ENCODE measurements around the gene ENDOU.
A peak's percentile ranks its signal among the peaks of the same experiment; 100 is the strongest.

The ENDOU gene

GRCh38 chr12:47725091-47725772, at the start of gene ENDOU:
Gene ENDOU, minus strand, starts transcription at chr12:47725490. Its CDS starts 77 bp downstream, at chr12:47725413.
- no peak within 1 kb of the TSS for H3K4me3 ChIP-seq (ENCODE audit: low read length)
- H3K27me3 ChIP-seq (ENCODE audit: control insufficient read depth, insufficient read depth, low read length): no peaks in the 10 kb centered on the region
- H3K9me3 ChIP-seq (ENCODE audit: control insufficient read depth, low read length): no peaks in the 10 kb centered on the region
- H3K4me1 ChIP-seq (ENCODE audit: control insufficient read depth, insufficient read depth, low read length): peaks cover 14% of the 10 kb centered on the region
- H3K9ac ChIP-seq (ENCODE audit: low read length): no peak within 1 kb of the TSS
- no peaks in the 10 kb centered on the region for H3K36me3 ChIP-seq (ENCODE audit: control insufficient read depth, insufficient read depth, low read length)

GRCh38 chr12:47774663-47775062, 49.4 kb upstream of the ENDOU start:
- peaks cover 38% of the 10 kb centered on the region for H3K4me1 ChIP-seq (ENCODE audit: control insufficient read depth, insufficient read depth, low read length)
- H3K27me3 ChIP-seq (ENCODE audit: control insufficient read depth, insufficient read depth, low read length): no peaks in the 10 kb centered on the region
- peak overlapping the region; percentile 37 for H3K9ac ChIP-seq (ENCODE audit: low read length)
- no peaks in the 10 kb centered on the region for H3K36me3 ChIP-seq (ENCODE audit: control insufficient read depth, insufficient read depth, low read length)
- H3K4me3 ChIP-seq (ENCODE audit: low read length): no peak overlapping the region
- no peaks in the 10 kb centered on the region for H3K9me3 ChIP-seq (ENCODE audit: control insufficient read depth, low read length)

GRCh38 chr12:47773858-47774580, 48.7 kb upstream of the ENDOU start:
- H3K4me3 ChIP-seq (ENCODE audit: low read length): peak overlapping the region; percentile 39
- no peaks in the 10 kb centered on the region for H3K36me3 ChIP-seq (ENCODE audit: control insufficient read depth, insufficient read depth, low read length)
- no peaks in the 10 kb centered on the region for H3K9me3 ChIP-seq (ENCODE audit: control insufficient read depth, low read length)
- H3K9ac ChIP-seq (ENCODE audit: low read length): peak overlapping the region; percentile 71
- H3K4me1 ChIP-seq (ENCODE audit: control insufficient read depth, insufficient read depth, low read length): peaks cover 38% of the 10 kb centered on the region
- no peaks in the 10 kb centered on the region for H3K27me3 ChIP-seq (ENCODE audit: control insufficient read depth, insufficient read depth, low read length)

GRCh38 chr12:47773062-47773857, 48.0 kb upstream of the ENDOU start, which contains the start of gene SLC48A1:
Gene SLC48A1, plus strand, starts transcription at chr12:47773238. Its CDS starts 67 bp downstream, at chr12:47773305.
- peak within 1 kb of the TSS; percentile 77 for H3K9ac ChIP-seq (ENCODE audit: low read length)
- H3K36me3 ChIP-seq (ENCODE audit: control insufficient read depth, insufficient read depth, low read length): no peaks in the 10 kb centered on the region
- H3K27me3 ChIP-seq (ENCODE audit: control insufficient read depth, insufficient read depth, low read length): no peaks in the 10 kb centered on the region
- no peaks in the 10 kb centered on the region for H3K9me3 ChIP-seq (ENCODE audit: control insufficient read depth, low read length)
- peak within 1 kb of the TSS; percentile 39 for H3K4me3 ChIP-seq (ENCODE audit: low read length)
- peaks cover 36% of the 10 kb centered on the region for H3K4me1 ChIP-seq (ENCODE audit: control insufficient read depth, insufficient read depth, low read length)

GRCh38 chr12:47772738-47773061, 47.4 kb upstream of the ENDOU start:
- Histone ChIP-seq H3K4me1 (ENCODE audit: control insufficient read depth, insufficient read depth, low read length) (peaks cover 30% of the 10 kb centered on the region), H3K9ac (ENCODE audit: low read length) (peak overlapping the region; percentile 77), H3K36me3 (ENCODE audit: control insufficient read depth, insufficient read depth, low read length) (no peaks in the 10 kb centered on the region), H3K9me3 (ENCODE audit: control insufficient read depth, low read length) (no peaks in the 10 kb centered on the region), H3K4me3 (ENCODE audit: low read length) (no peak overlapping the region), H3K27me3 (ENCODE audit: control insufficient read depth, insufficient read depth, low read length) (no peaks in the 10 kb centered on the region)

- H3K4me1 ChIP-seq (ENCODE audit: control insufficient read depth, insufficient read depth, low read length): peaks cover 25% of the 10 kb centered on the region
- H3K9me3 ChIP-seq (ENCODE audit: control insufficient read depth, low read length): no peaks in the 10 kb centered on the region
- no peaks in the 10 kb centered on the region for H3K27me3 ChIP-seq (ENCODE audit: control insufficient read depth, insufficient read depth, low read length)
- H3K9ac ChIP-seq (ENCODE audit: low read length): peak overlapping the region; percentile 77
- no peak overlapping the region for H3K4me3 ChIP-seq (ENCODE audit: low read length)
- no peaks in the 10 kb centered on the region for H3K36me3 ChIP-seq (ENCODE audit: control insufficient read depth, insufficient read depth, low read length)
These were observed 46.9 kb upstream of the ENDOU start for GRCh38 chr12:47772094-47772660.

- Histone ChIP-seq H3K9ac (ENCODE audit: low read length) (no peak overlapping the region), H3K27me3 (ENCODE audit: control insufficient read depth, insufficient read depth, low read length) (no peaks in the 10 kb centered on the region), H3K36me3 (ENCODE audit: control insufficient read depth, insufficient read depth, low read length) (no peaks in the 10 kb centered on the region), H3K9me3 (ENCODE audit: control insufficient read depth, low read length) (no peaks in the 10 kb centered on the region), H3K4me3 (ENCODE audit: low read length) (no peak overlapping the region), H3K4me1 (ENCODE audit: control insufficient read depth, insufficient read depth, low read length) (peaks cover 22% of the 10 kb centered on the region)
These were observed 46.0 kb upstream of the ENDOU start for GRCh38 chr12:47771304-47771703.

- Histone ChIP-seq H3K4me3 (ENCODE audit: low read length) (no peak overlapping the region), H3K36me3 (ENCODE audit: control insufficient read depth, insufficient read depth, low read length) (no peaks in the 10 kb centered on the region), H3K9ac (ENCODE audit: low read length) (no peak overlapping the region), H3K9me3 (ENCODE audit: control insufficient read depth, low read length) (no peaks in the 10 kb centered on the region), H3K4me1 (ENCODE audit: control insufficient read depth, insufficient read depth, low read length) (peaks cover 16% of the 10 kb centered on the region), H3K27me3 (ENCODE audit: control insufficient read depth, insufficient read depth, low read length) (no peaks in the 10 kb centered on the region)
These were observed 44.9 kb upstream of the ENDOU start for GRCh38 chr12:47770086-47770726.

GRCh38 chr12:47769234-47770085, 44.2 kb upstream of the ENDOU start:
- peaks cover 9% of the 10 kb centered on the region for H3K4me1 ChIP-seq (ENCODE audit: control insufficient read depth, insufficient read depth, low read length)
- H3K9me3 ChIP-seq (ENCODE audit: control insufficient read depth, low read length): no peaks in the 10 kb centered on the region
- H3K27me3 ChIP-seq (ENCODE audit: control insufficient read depth, insufficient read depth, low read length): no peaks in the 10 kb centered on the region
- no peak overlapping the region for H3K9ac ChIP-seq (ENCODE audit: low read length)
- H3K36me3 ChIP-seq (ENCODE audit: control insufficient read depth, insufficient read depth, low read length): no peaks in the 10 kb centered on the region
- no peak overlapping the region for H3K4me3 ChIP-seq (ENCODE audit: low read length)

- Histone ChIP-seq H3K9ac (ENCODE audit: low read length) (no peak overlapping the region), H3K9me3 (ENCODE audit: control insufficient read depth, low read length) (no peaks in the 10 kb centered on the region), H3K4me1 (ENCODE audit: control insufficient read depth, insufficient read depth, low read length) (peaks cover 5% of the 10 kb centered on the region), H3K4me3 (ENCODE audit: low read length) (no peak overlapping the region), H3K36me3 (ENCODE audit: control insufficient read depth, insufficient read depth, low read length) (no peaks in the 10 kb centered on the region), H3K27me3 (ENCODE audit: control insufficient read depth, insufficient read depth, low read length) (no peaks in the 10 kb centered on the region)
These were observed 43.1 kb upstream of the ENDOU start for GRCh38 chr12:47768323-47768811.
